ENCODE results near the gene FYCO1. TPM values are rescaled to one million over a fixed set of nuclear protein-coding genes. Genes with fewer than 3 reads are reported as not detected.

The FYCO1 gene
- total RNA-seq, 4 donors from 2014 or later: 35.8 to 51.2 (median 43.8) TPM

DNA sequence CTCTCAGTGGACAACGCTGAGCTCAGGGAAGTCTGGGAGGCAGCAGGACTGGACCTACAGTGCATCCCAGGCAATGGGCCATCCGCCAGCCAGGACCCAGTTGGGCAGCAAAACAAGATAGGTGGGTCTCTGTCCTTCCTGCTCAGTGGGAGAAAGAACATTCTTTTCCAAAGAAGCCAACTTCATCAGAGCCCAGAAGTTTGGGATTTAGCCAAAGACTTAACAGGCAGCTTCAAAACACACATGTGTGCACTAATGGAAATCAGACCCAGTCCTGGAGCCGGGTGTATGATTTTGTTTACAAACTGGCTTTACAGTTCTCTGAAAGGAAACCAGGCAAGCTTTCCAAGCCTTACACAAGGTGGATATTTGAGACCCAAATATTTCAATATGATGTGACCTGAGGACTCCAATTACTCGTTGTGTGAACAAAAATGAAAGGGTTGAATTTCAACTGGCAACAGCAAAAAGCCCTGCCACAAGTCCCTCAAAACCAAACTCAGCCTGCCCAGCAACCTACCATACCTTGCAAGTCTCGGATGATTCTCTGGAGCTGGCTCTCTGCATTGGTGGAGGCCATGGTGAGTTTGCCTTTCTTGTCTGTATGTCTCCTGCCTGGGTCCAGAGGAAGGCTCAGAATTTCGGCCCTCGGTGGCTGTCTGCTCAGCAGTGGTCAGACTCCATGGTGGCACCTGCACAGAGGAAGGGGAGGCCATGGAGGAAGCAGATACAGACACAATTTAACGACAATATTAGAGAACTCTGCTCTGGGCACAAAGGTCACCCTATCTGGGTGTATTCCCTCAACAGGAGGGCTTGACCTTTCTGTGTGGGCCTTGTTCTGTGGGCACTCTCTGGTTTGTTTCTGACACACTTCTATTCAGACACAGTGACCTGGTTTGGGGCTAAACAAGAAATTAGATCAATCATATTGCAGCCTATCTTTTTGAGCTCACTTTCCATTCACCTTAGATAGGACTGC lies 11.0 kb downstream of the FYCO1 start:
- Histone ChIP-seq H3K4me1 (peaks cover 0 to 66% (median 11%) of the 10 kb centered on the region in 4 donors), H3K36me3 (peaks cover 0 to 48% (median 0%) of the 10 kb centered on the region in 3 donors), H3K9me3 (no peaks in the 10 kb centered on the region), H3K4me3 (no peak overlapping the region), H3K27me3 (no peaks in the 10 kb centered on the region), H3K27ac (peak overlapping the region in 2 of 4 donors; percentile 70 to 84)
- DNase-seq: no peak
- no peak for TF ChIP-seq POLR2A (IDR thresholded peaks at IDR 0.05)
- TF ChIP-seq, protein P1, sequence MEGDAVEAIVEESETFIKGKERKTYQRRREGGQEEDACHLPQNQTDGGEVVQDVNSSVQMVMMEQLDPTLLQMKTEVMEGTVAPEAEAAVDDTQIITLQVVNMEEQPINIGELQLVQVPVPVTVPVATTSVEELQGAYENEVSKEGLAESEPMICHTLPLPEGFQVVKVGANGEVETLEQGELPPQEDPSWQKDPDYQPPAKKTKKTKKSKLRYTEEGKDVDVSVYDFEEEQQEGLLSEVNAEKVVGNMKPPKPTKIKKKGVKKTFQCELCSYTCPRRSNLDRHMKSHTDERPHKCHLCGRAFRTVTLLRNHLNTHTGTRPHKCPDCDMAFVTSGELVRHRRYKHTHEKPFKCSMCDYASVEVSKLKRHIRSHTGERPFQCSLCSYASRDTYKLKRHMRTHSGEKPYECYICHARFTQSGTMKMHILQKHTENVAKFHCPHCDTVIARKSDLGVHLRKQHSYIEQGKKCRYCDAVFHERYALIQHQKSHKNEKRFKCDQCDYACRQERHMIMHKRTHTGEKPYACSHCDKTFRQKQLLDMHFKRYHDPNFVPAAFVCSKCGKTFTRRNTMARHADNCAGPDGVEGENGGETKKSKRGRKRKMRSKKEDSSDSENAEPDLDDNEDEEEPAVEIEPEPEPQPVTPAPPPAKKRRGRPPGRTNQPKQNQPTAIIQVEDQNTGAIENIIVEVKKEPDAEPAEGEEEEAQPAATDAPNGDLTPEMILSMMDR (IDR thresholded peaks at IDR 0.05): no peak

DNA sequence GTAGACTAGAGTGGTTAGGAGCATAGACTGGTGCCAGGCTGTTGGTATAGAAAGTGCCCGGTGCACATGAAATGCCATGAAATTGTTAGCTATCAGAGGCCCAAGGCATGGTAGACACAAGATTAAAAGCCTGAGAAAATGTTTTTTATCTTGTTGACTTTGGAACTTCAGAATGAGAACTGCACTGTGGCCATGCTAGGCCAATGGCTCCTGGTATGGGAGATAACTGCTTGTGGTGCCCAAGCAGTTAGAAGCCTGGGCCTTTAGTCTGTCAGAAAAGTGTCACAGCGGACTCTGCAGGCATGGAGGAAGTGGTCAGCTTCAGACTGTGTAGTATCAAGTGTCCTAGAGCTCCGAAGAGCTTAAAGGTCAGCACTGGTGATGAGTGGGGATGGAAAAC lies 11.9 kb downstream of the FYCO1 start:
- Histone ChIP-seq H3K27ac (no peak overlapping the region), H3K27me3 (no peaks in the 10 kb centered on the region), H3K4me3 (no peak overlapping the region), H3K4me1 (peaks cover 0 to 60% (median 9%) of the 10 kb centered on the region in 4 donors), H3K9me3 (no peaks in the 10 kb centered on the region), H3K36me3 (peaks cover 0 to 54% (median 0%) of the 10 kb centered on the region in 3 donors)
- TF ChIP-seq POLR2A (IDR thresholded peaks at IDR 0.05): no peak
- TF ChIP-seq, protein P1 (IDR thresholded peaks at IDR 0.05): no peak
- no peak for DNase-seq

DNA sequence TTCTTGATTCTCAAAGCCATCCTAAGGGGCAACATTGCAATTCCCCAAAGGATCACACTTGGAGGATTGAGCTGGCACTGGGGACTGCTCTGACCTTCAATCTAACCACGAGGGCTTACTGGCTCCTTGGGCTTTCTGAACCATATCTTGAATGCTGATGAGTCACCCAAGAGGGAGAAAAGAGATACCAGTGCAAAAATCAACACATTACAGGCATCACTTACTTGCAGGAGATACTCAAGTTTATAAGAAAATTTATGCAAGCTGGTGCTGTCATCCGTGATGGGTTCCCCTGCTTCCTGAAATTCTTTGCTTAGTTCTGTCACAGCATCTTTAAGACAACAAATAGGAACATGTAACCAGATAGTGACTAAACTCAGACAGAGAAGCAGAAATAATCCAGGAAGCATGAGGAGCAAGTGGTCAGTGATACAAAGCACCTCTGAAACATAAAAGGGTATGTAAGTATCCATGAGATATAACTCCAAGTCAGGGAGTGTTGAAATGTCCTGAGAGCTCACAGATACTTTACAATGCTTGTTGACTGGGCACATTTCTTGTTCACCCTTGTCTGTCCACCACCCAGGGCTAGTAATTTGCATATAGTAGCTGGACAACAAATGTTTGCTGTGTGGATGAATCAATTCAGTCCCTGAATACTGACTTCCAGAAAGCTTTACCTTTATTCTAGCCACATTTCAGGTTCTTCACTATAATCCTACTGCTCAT lies 14.1 kb downstream of the FYCO1 start:
- Histone ChIP-seq H3K9me3 (no peaks in the 10 kb centered on the region), H3K27ac (peak overlapping the region in 2 of 4 donors; percentile 0 to 25)

DNA sequence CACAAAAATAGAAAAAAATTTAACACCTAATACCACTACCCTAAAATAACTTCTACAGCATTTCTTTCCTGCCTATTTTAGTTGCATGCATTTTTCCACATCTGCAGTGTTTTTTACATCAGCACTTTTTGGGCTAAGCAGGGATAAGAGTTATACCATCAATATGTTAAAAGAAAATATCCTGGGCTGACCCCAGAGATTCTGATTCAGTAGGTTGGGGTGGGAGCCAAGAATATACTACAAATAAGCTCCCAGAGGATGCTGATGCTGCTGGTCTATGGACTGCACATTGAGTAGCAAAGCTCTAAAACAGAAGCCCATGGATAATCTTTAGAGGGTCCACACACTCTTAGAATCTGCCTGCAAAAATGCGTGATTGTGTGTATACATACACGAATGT lies 14.8 kb downstream of the FYCO1 start:
- DNase-seq: no peak
- Histone ChIP-seq H3K9me3 (no peaks in the 10 kb centered on the region), H3K4me1 (peaks cover 0 to 42% (median 6%) of the 10 kb centered on the region in 4 donors), H3K27me3 (no peaks in the 10 kb centered on the region), H3K4me3 (no peak overlapping the region), H3K36me3 (peaks cover 0 to 73% (median 0%) of the 10 kb centered on the region in 3 donors), H3K27ac (peak overlapping the region in 2 of 4 donors; percentile 0 to 25)
- TF ChIP-seq, protein P1 (IDR thresholded peaks at IDR 0.05): no peak
- TF ChIP-seq POLR2A (IDR thresholded peaks at IDR 0.05): no peak

More for the DNA sequence above, 14.1 kb downstream of the FYCO1 start:
- Histone ChIP-seq H3K27me3 (no peaks in the 10 kb centered on the region), H3K4me3 (no peak overlapping the region), H3K4me1 (peaks cover 0 to 45% (median 5%) of the 10 kb centered on the region in 4 donors), H3K36me3 (peaks cover 0 to 68% (median 0%) of the 10 kb centered on the region in 3 donors)
- TF ChIP-seq, protein P1 (IDR thresholded peaks at IDR 0.05): no peak
- TF ChIP-seq POLR2A (IDR thresholded peaks at IDR 0.05): no peak
- no peak for DNase-seq

DNA sequence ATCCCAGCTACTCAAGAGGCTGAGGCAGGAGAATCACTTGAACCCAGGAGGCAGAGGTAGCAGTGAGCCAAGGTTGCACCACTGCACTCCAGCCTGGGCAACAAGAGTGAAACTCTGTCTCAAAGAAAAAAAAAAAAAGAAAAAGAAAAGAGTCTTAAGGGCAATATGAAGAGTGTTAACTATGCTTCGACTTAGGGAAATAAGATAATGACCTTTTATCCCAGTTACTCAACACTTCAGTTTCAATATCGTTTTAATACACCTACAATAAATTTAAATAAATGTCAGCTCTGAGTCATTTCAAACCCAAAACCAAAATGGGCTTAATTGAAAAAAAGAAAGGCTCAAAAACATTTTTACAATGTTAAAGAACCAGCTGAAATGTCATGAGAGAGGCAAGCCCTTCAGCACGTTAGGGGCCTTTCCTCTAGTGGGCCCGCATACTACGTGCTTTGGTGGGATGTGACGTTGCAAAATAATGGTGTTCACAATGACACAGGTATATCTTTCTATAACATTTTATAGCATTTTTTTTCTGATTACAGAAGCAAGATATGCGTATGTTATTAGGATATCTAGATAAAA lies 15.3 kb downstream of the FYCO1 start:
- Histone ChIP-seq H3K9me3 (no peaks in the 10 kb centered on the region), H3K4me1 (peaks cover 0 to 37% (median 5%) of the 10 kb centered on the region in 4 donors), H3K27ac (peak overlapping the region in 2 of 4 donors; percentile 14 to 46), H3K36me3 (peaks cover 0 to 78% (median 0%) of the 10 kb centered on the region in 3 donors), H3K4me3 (no peak overlapping the region), H3K27me3 (no peaks in the 10 kb centered on the region)
- DNase-seq: no peak
- no peak for TF ChIP-seq POLR2A (IDR thresholded peaks at IDR 0.05)
- TF ChIP-seq, protein P1 (IDR thresholded peaks at IDR 0.05): no peak

Measured in Peyer's patch (tissue), 4 donors.